Ovary (tissue), 3 donors: ENCODE data around the gene LASP1NB.

ENCODE experiments used
- CTCF ChIP-seq, 3 donors: fragments of 450-650 bp in 2 of 3; fragments of 200-600 bp in 1 of 3; IDR thresholded peaks; one replicate each; pipeline versions ENCODE4 v1.5.1 to v1.8.0; 2016 to 2022; ENCODE audit warnings: antibody characterized with exemption in 3 of 3, mild to moderate bottlenecking in 1 of 3
- EP300 ChIP-seq: sonication (generic); formaldehyde crosslinking; IDR thresholded peaks from one replicate; pipeline ENCODE4 v1.6.1; 2017; ENCODE audit warnings: antibody characterized with exemption
- POLR2A ChIP-seq: fragments of 450-650 bp; IDR thresholded peaks from one replicate; pipeline ENCODE4 v1.6.1; 2017; ENCODE audit warnings: antibody characterized with exemption, mild to moderate bottlenecking, moderate library complexity
- donor health status: DM: no; HTN: no; CAD: no.

GRCh38 chr17:38918129-38918913 lies 7.1 kb upstream of the LASP1NB start:
- TF ChIP-seq POLR2A (no peak), CTCF (IDR thresholded peaks at IDR 0.05) (no peak), EP300 (no peak)
